GM20431 (cell line): Measurements from ENCODE around the gene KRTCAP2.

Experiments
- in situ Hi-C: fragments of 300-500 bp; cut with MseI, MboI; formaldehyde crosslinking; loops from one replicate; pipeline ENCODE4 v1.15.0; 2020; ENCODE audit warnings: low sequenced_read_pairs; ENCODE audit not compliant: unreplicated experiment

KRTCAP2 gene

DNA sequence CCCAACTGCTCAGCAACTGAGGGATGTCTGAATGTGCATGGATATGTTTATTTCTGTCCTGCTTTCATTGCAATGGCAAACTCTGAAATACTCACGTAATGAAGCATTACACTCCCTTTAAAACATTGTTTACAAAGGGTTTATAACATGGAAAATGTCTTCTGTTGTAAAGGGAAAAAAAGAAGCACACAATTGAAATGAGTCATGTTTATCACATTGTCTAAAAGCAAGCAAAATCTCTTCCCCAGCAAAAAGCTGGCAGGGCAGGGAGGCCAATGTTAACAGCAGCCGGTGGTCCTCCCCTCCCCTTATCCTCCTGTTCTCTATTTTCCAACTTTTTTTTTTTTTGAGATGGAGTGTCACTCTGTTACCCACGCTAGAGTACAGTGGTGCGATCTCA is 49.3 kb downstream of the KRTCAP2 start:
- in situ Hi-C loops = no loop called here

DNA sequence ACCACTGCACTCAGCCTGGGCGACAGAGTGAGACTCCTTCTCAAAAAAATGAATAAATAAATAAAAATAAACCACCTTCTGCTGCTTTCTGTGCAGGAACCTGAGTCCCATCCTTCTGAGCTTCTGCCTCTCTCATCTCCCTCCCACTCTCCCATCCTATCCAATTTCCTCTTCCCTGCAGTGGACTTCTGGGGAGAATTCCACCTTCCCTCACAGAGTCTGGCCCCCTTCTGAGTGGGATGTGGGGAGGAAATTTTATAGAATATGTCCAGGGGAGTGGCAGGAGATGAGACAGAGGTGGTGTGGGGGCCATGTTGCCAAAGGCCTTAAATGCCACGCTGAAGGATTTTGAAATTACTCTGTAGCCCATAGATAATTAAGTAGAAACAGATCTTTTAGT is 50.8 kb downstream of the KRTCAP2 start:
- in situ Hi-C loops = no loop called here

DNA sequence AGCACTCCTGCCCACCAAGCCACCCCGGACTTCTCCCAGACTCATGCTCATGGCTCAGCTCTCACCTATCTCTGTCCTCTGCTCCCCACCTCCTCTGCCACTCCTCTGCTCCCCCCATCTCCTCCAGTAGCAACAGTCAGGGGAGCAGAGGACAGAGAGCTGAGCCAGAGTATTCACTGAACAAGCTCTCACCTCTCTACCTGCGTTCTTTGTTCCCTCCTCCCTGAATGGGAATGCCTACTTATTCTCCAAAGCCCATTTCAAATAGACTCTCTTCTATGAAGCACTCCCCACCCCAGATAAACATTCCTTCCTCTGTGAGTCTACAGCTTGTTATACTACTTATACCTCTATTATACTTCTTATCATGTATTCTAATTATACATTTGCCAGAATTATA is 51.9 kb downstream of the KRTCAP2 start:
- in situ Hi-C loops = no loop called here

GRCh38 chr1:155120253-155120652 is 52.9 kb downstream of the KRTCAP2 start:
- in situ Hi-C loops = no loop called here
